BLaER1 treated with 17β-estradiol and CSF1 and Interleukin-3, amounts not matched to agents 10 nM and 100 nM (cell line): ENCODE results near the gene QRICH2.

Experiments used
- H3K27ac ChIP-seq, 11 experiments: shearing (Covaris generic); formaldehyde crosslinking; 2 replicates each; pipeline ENCODE4 v1.8.1; 2022
- H3K27me3 ChIP-seq, 11 experiments: shearing (Covaris generic); formaldehyde crosslinking; 2 replicates each; pipeline ENCODE4 v1.8.1; 2022
- H3K36me3 ChIP-seq, 11 experiments: shearing (Covaris generic); formaldehyde crosslinking; 2 replicates each; pipeline ENCODE4 v1.8.1; 2022
- H3K4me1 ChIP-seq, 10 experiments: shearing (Covaris generic); formaldehyde crosslinking; 2 replicates each; pipeline ENCODE4 v1.8.1; 2022
- H3K4me2 ChIP-seq, 11 experiments: shearing (Covaris generic); formaldehyde crosslinking; 2 replicates each; pipeline ENCODE4 v1.8.1; 2022
- H3K4me3 ChIP-seq, 10 experiments: shearing (Covaris generic); formaldehyde crosslinking; 2 replicates each; pipeline ENCODE4 v1.8.1; 2022
- H3K9ac ChIP-seq, 11 experiments: shearing (Covaris generic); formaldehyde crosslinking; 2 replicates each; pipeline ENCODE4 v1.8.1; 2022
- H3K9me3 ChIP-seq, 11 experiments: shearing (Covaris generic); formaldehyde crosslinking; replicated peaks in 1 of 11; 2 replicates each; pipeline ENCODE4 v1.8.1; 2022
- H4K20me1 ChIP-seq, 11 experiments: shearing (Covaris generic); formaldehyde crosslinking; 2 replicates each; pipeline ENCODE4 v1.8.1; 2022
- Cebpa-rat ChIP-seq, 11 experiments: shearing (Covaris generic); IDR thresholded peaks; 2 replicates each; pipeline ENCODE4 v1.8.1; 2022

Gene QRICH2

DNA sequence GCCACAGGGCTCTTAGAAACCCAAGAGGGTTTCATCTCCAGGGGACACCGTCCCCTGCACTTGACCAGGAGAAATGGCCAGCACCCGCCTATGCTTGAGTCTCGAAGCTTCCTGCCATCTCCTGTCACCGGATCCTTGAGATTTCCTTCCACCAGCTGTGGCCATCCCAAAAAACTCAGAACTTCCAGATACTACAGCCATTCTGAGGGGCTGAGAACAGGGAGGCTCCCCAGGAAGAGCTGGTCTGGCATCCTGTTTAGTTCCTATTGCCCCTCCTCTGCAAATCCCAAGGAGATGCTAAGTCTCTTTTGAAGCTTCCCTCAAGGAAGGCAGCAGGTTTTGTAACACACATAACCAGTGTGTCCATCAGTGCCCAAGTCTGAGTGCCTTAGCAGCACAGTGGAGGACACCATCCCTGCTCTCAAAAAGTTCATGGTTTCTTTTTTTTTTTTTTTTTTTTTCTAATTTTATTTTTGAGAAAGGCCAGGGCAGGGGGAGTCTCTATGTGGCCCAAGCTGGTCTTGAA is 41.0 kb downstream of the QRICH2 start:
- Histone ChIP-seq H3K27me3 (no peaks in the 10 kb centered on the region), H3K27ac (peak overlapping the region; percentile 88 to 99 (median 98)), H4K20me1 (peaks cover 0 to 33% (median 11%) of the 10 kb centered on the region in 11 experiments; a peak in 12 of 22 replicates), H3K9ac (peak overlapping the region; percentile 95 to 100 (median 99)), H3K4me2 (peak overlapping the region; percentile 91 to 100 (median 98)), H3K9me3 (no peaks in the 10 kb centered on the region), H3K4me3 (peak overlapping the region; percentile 84 to 97 (median 94)), H3K36me3 (peaks cover 21 to 48% (median 36%) of the 10 kb centered on the region in 11 experiments; a peak in 21 of 22 replicates), H3K4me1 (peaks cover 74 to 81% (median 78%) of the 10 kb centered on the region in 10 experiments)
- TF ChIP-seq Cebpa-rat (IDR thresholded peaks at IDR 0.05), result no peak

DNA sequence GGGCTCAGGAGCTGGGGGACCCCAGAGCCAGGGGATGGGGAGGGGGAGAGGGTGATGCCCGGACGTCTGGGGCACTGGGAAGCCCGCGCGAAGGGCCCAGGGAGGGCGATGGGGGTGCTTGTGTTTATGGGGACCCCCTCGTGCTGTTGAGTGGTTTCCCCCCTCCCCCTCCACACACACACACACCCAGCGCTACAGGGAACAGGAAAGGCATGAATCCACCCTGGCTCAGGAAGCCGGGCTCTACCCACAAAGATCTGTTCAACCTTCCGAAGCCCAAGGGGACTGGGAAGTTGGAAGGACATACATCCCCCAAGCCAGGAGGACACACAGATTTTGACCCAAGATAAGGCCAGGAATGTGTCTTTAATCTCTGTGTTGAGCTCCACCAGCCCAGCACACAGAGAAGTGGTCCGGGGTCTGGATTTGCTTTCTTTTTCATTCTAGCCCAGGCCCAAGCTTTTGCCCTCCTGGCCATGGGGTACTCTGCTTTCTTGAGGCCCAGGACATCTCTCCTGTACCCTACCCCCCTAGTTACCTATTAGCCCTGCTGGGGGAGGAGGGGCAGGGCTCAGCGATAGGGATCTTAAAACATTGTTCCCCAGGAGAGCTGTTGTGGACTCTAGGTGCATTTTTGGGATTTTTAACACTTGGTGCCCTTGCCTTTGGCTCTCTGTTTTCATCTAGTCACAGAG is 41.7 kb downstream of the QRICH2 start:
- no peak for TF ChIP-seq Cebpa-rat (IDR thresholded peaks at IDR 0.05)
- Histone ChIP-seq H3K36me3 (peaks cover 21 to 45% (median 36%) of the 10 kb centered on the region in 11 experiments; a peak in 21 of 22 replicates), H3K27ac (peak overlapping the region; percentile 88 to 99 (median 98)), H3K4me2 (peak overlapping the region; percentile 91 to 100 (median 98)), H3K27me3 (no peaks in the 10 kb centered on the region), H3K9me3 (no peaks in the 10 kb centered on the region), H4K20me1 (peaks cover 0 to 32% (median 11%) of the 10 kb centered on the region in 11 experiments; a peak in 12 of 22 replicates), H3K9ac (peak overlapping the region; percentile 95 to 100 (median 99)), H3K4me3 (peak overlapping the region; percentile 84 to 97 (median 94)), H3K4me1 (peaks cover 74 to 81% (median 78%) of the 10 kb centered on the region in 10 experiments)

DNA sequence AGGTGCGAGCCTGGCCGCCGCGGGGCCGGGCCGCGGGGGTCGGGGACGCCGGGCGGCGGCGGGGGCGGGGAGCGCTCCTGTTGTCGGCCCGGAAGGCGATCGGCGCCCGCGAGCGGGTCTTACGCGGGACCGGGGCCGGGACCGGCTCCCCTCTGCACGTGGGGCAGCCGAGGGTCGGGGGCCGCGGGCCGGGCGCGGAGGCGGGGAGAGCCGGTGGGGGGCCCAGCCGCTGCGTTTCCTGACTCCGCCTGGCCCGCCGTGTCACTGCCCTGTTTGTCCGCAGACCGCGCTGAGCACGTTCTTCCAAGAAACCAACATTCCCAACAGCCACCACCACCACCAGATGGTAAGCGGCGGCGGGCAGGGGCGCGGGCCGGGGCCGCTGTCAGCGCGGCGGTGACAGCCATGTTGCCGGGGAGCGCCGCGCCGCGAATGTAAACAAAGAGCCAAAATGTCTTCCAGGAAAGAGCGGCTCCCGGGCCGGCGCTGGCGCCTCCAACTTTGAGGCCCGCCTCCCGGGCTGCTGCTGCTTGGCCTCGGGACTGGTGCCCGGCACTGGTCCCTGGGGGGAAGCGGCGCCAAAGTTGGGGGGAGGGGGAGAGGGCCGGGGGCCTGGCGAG is 42.3 kb downstream of the QRICH2 start:
- Histone ChIP-seq H3K4me1 (peaks cover 74 to 81% (median 78%) of the 10 kb centered on the region in 10 experiments), H3K4me3 (peak overlapping the region; percentile 84 to 97 (median 94)), H3K27ac (peak overlapping the region; percentile 88 to 99 (median 98)), H4K20me1 (peaks cover 0 to 27% (median 11%) of the 10 kb centered on the region in 11 experiments; a peak in 12 of 22 replicates), H3K9me3 (no peaks in the 10 kb centered on the region), H3K36me3 (peaks cover 15 to 39% (median 33%) of the 10 kb centered on the region in 11 experiments; a peak in 21 of 22 replicates), H3K4me2 (peak overlapping the region; percentile 8 to 100 (median 98); a peak in 17 of 22 replicates), H3K27me3 (no peaks in the 10 kb centered on the region), H3K9ac (peak overlapping the region; percentile 95 to 100 (median 99))
- no peak for TF ChIP-seq Cebpa-rat (IDR thresholded peaks at IDR 0.05)

DNA sequence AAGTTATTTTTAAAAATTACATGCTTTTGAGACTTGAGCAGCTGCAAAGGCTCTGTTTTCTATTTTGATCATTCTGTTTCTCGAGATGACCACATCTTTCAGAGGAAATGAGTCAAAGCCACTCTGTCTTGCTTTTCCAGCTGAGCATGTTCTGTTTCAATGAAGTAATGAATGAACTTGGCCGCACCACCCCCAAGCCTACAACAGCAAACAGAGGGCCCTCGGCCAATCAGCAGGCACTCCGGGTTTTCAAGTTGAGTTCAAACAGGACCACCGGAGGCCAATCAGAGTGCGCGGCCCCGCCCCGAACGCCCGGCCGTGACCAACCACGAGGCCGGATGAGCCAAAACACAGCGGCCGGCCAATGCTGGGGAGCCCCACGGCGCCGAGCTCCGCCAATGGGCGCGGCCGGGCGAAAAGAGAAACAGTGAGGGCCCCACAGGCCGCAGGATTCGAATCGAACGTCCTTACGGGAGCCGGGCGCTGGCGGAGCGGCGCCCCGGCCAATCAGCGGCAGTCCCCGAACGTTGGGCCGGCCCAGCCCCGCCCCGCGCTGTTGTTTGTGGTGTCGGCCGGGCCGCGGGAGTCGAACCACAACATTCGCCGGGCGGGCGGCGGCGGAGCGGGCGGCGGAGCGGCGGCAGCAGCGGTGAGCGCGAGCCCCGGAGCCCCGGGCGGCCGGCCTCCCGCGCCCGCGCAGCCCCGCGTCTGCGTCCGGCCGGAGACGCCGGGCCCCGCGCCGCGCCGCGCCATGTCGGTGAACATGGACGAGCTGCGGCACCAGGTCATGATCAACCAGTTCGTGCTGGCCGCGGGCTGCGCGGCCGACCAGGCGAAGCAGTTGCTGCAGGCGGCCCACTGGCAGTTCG is 43.1 kb downstream of the QRICH2 start, which contains the start of gene UBALD2:
UBALD2 (plus strand) TSS at position 594 of the 869 bp plus-strand sequence; CDS start at position 752, 158 bp downstream.
- no peaks in the 10 kb centered on the region for H3K27me3 ChIP-seq
- H3K36me3 ChIP-seq, result peaks cover 12 to 35% (median 28%) of the 10 kb centered on the region in 11 experiments; a peak in 21 of 22 replicates
- peak within 1 kb of the TSS; percentile 95 to 100 (median 99) for H3K9ac ChIP-seq
- H3K27ac ChIP-seq, result peak within 1 kb of the TSS; percentile 88 to 99 (median 98)
- peaks cover 74 to 82% (median 79%) of the 10 kb centered on the region in 10 experiments for H3K4me1 ChIP-seq
- H4K20me1 ChIP-seq, result peaks cover 0 to 24% (median 10%) of the 10 kb centered on the region in 11 experiments; a peak in 12 of 22 replicates
- H3K9me3 ChIP-seq, result no peaks in the 10 kb centered on the region
- peak within 1 kb of the TSS; percentile 91 to 100 (median 98) for H3K4me2 ChIP-seq
- H3K4me3 ChIP-seq, result peak within 1 kb of the TSS; percentile 84 to 97 (median 94)
- peak in 8 of 11 experiments; percentile 23 to 95 (median 65); a peak in 9 of 22 replicates for TF ChIP-seq Cebpa-rat (IDR thresholded peaks at IDR 0.05)

DNA sequence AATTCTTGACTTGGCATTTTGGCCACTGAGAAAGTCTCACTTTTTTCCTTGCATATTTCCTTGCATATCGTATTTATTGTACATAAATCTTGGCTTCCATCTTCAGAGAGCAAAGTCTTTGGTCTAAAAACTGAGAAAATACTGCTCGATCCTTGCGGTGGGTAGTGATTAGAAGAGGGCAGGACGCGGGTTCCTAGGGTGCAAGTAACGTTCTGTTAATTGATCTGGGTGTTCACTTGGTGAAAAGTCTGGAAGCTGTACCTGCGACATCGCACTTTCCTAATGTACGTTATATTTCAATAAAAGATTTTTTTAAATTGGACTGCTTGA is 43.7 kb downstream of the QRICH2 start:
- Histone ChIP-seq H3K27me3 (no peaks in the 10 kb centered on the region), H3K4me3 (peak overlapping the region in 9 of 10 experiments; percentile 7 to 59 (median 36); a peak in 12 of 20 replicates), H3K4me1 (peaks cover 74 to 82% (median 79%) of the 10 kb centered on the region in 10 experiments), H3K36me3 (peaks cover 6 to 29% (median 22%) of the 10 kb centered on the region in 11 experiments; a peak in 19 of 22 replicates), H3K9me3 (no peaks in the 10 kb centered on the region), H3K27ac (peak overlapping the region; percentile 74 to 98 (median 92)), H4K20me1 (peaks cover 0 to 18% (median 4%) of the 10 kb centered on the region in 11 experiments; a peak in 11 of 22 replicates), H3K4me2 (peak overlapping the region; percentile 73 to 94 (median 85)), H3K9ac (peak overlapping the region; percentile 73 to 83 (median 78))
- no peak for TF ChIP-seq Cebpa-rat (IDR thresholded peaks at IDR 0.05)

DNA sequence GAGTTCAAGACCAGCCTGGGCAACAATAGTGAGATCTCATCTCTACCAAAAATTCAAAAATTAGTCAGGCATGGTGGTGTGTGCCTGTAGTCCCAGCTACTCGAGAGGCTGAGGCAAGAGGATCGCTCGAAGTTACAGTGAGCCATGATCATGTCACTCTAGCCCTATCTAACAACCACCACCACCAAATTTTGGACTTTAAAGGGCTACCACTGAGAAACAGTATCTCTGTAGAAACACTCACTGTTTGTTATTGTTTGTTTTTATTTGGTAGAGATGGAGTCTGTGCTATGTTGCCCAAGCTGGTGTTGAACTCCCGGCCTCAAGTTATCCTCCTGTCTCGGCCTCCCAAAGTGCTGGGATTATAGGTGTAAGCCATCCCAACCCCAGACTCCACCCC is 44.2 kb downstream of the QRICH2 start:
- peaks cover 71 to 82% (median 79%) of the 10 kb centered on the region in 10 experiments for H3K4me1 ChIP-seq
- peaks cover 1 to 24% (median 17%) of the 10 kb centered on the region in 11 experiments; a peak in 18 of 22 replicates for H3K36me3 ChIP-seq
- H3K27me3 ChIP-seq, result no peaks in the 10 kb centered on the region
- H4K20me1 ChIP-seq, result peaks cover 0 to 13% (median 0%) of the 10 kb centered on the region in 11 experiments; a peak in 6 of 22 replicates
- H3K9me3 ChIP-seq, result no peaks in the 10 kb centered on the region
- peak overlapping the region; percentile 73 to 83 (median 78); a peak in 21 of 22 replicates for H3K9ac ChIP-seq
- H3K27ac ChIP-seq, result peak overlapping the region; percentile 74 to 98 (median 92)
- H3K4me3 ChIP-seq, result peak overlapping the region in 7 of 10 experiments; percentile 10 to 59 (median 36); a peak in 8 of 20 replicates
- no peak for TF ChIP-seq Cebpa-rat (IDR thresholded peaks at IDR 0.05)
- peak overlapping the region; percentile 73 to 94 (median 85) for H3K4me2 ChIP-seq

DNA sequence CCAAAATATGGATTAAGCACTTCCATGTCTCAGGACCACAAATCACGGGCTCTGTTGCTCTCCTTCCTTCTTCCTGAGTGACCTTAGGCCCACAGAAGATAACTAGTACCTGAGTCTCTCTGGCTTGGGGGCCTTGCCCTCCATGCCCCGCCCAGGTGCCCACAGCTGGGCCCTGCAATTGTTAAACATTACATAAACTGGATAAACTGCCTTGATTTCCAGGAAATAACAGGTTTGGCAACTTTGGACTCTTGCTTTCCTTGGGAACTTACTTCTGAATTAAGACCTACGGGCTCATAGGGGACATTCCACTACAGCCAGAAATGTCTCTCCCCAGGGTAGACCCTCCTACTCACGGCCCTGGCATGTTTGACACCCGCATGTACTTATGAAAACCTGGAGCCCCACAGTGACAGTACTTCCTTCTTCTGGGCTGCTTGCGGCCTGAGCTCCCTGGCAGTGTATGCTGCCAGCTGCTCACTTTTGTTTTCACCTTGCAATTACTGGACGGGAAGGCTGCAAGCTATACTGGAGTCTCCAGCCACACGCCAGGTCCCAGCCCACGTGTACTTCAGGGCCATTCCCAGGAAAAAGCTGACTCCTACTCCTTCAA is 45.2 kb downstream of the QRICH2 start:
- Histone ChIP-seq H3K27ac (peak overlapping the region; percentile 74 to 98 (median 92); a peak in 21 of 22 replicates), H3K4me2 (peak overlapping the region; percentile 73 to 94 (median 85))

More for the DNA sequence above, 45.2 kb downstream of the QRICH2 start:
- Histone ChIP-seq H3K27me3 (no peaks in the 10 kb centered on the region), H4K20me1 (peaks cover 0 to 10% (median 0%) of the 10 kb centered on the region in 11 experiments; a peak in 4 of 22 replicates), H3K36me3 (peaks cover 0 to 17% (median 13%) of the 10 kb centered on the region in 11 experiments; a peak in 14 of 22 replicates), H3K9me3 (peaks cover 0 to 1% (median 0%) of the 10 kb centered on the region in 11 experiments; a peak in 1 of 22 replicates), H3K9ac (peak overlapping the region; percentile 73 to 83 (median 78); a peak in 21 of 22 replicates), H3K4me1 (peaks cover 65 to 82% (median 80%) of the 10 kb centered on the region in 10 experiments), H3K4me3 (peak overlapping the region in 3 of 10 experiments; percentile 3 to 15 (median 4); a peak in 1 of 20 replicates)
- TF ChIP-seq Cebpa-rat (IDR thresholded peaks at IDR 0.05), result no peak
